Measurements from ENCODE around the gene TARBP1. TPM values are rescaled to one million over a fixed set of nuclear protein-coding genes. Genes with fewer than 3 reads are reported as not detected.
A peak's percentile ranks its signal among the peaks of the same experiment; 100 is the strongest.
"Not testable (repeated sequence)": the region's sequence is repeated elsewhere in the genome, so short reads cannot be mapped to it uniquely, and the experiment has no call there.

The TARBP1 gene
- total RNA-seq, 4 donors from 2014 or later: 0.88 to 79.8 (median 21.2) TPM

- H3K4me3 ChIP-seq: no peak overlapping the region
- H3K36me3 ChIP-seq: no peaks in the 10 kb centered on the region
- H3K9me3 ChIP-seq: no peaks in the 10 kb centered on the region
- no peak for DNase-seq
- H3K27ac ChIP-seq: no peak overlapping the region
- intact Hi-C loops (cut with DNase I; ENCODE audit: low total_unique reads): no loop called here
- TF ChIP-seq CTCF (IDR thresholded peaks at IDR 0.05) (no peak), POLR2A (IDR thresholded peaks at IDR 0.05) (no peak)
- H3K4me1 ChIP-seq: no peaks in the 10 kb centered on the region
- no peaks in the 10 kb centered on the region for H3K27me3 ChIP-seq
These were observed 110.5 kb downstream of the TARBP1 start for GRCh38 chr1:234368320-234369032.

GRCh38 chr1:234362558-234362957 lies 116.4 kb downstream of the TARBP1 start:
- H3K4me3 ChIP-seq: no peak overlapping the region
- H3K27ac ChIP-seq: no peak overlapping the region
- no peaks in the 10 kb centered on the region for H3K27me3 ChIP-seq
- no peaks in the 10 kb centered on the region for H3K4me1 ChIP-seq
- intact Hi-C loops (cut with DNase I; ENCODE audit: low total_unique reads): no loop called here
- H3K36me3 ChIP-seq: no peaks in the 10 kb centered on the region
- H3K9me3 ChIP-seq: no peaks in the 10 kb centered on the region
- TF ChIP-seq CTCF (IDR thresholded peaks at IDR 0.05) (no peak), POLR2A (IDR thresholded peaks at IDR 0.05) (no peak)
- DNase-seq: no peak

GRCh38 chr1:234361102-234361603 lies 117.8 kb downstream of the TARBP1 start:
- TF ChIP-seq CTCF (IDR thresholded peaks at IDR 0.05) (no peak), POLR2A (IDR thresholded peaks at IDR 0.05) (no peak)
- Histone ChIP-seq H3K36me3 (no peaks in the 10 kb centered on the region), H3K27me3 (no peaks in the 10 kb centered on the region), H3K27ac (no peak overlapping the region), H3K9me3 (no peaks in the 10 kb centered on the region), H3K4me3 (no peak overlapping the region), H3K4me1 (no peaks in the 10 kb centered on the region)
- no peak for DNase-seq
- intact Hi-C loops (cut with DNase I; ENCODE audit: low total_unique reads): no loop called here

- Histone ChIP-seq H3K9me3 (no peaks in the 10 kb centered on the region), H3K27me3 (no peaks in the 10 kb centered on the region), H3K36me3 (no peaks in the 10 kb centered on the region), H3K4me3 (no peak overlapping the region), H3K27ac (no peak overlapping the region), H3K4me1 (no peaks in the 10 kb centered on the region)
- DNase-seq: no peak
- intact Hi-C loops (cut with DNase I; ENCODE audit: low total_unique reads): no loop called here
- no peak for TF ChIP-seq CTCF (IDR thresholded peaks at IDR 0.05)
- no peak for TF ChIP-seq POLR2A (IDR thresholded peaks at IDR 0.05)
These were observed 121.1 kb downstream of the TARBP1 start for GRCh38 chr1:234357831-234358230.

- H3K27me3 ChIP-seq; intact Hi-C loops (cut with DNase I; ENCODE audit: low total_unique reads); H3K4me1 ChIP-seq; H3K36me3 ChIP-seq; H3K9me3 ChIP-seq; DNase-seq; H3K27ac ChIP-seq: not testable (repeated sequence)
- H3K4me3 ChIP-seq: peak overlapping the region in 1 of 2 donors; percentile 18
These were observed 122.2 kb downstream of the TARBP1 start for GRCh38 chr1:234356615-234357269.

All from uterus (tissue), 4 donors.